Peyer's patch (tissue), 4 donors: Measurements from ENCODE around the gene FNIP2.

Experiments used
- POLR2A ChIP-seq, 2 donors: fragments of 450-650 bp; IDR thresholded peaks; one replicate each; pipeline ENCODE4 v1.5.1; 2017; ENCODE audit warnings: antibody characterized with exemption in 2 of 2, mild to moderate bottlenecking in 2 of 2, moderate library complexity in 2 of 2
- TF ChIP-seq, protein P1 (sequence below), 6 experiments: fragments of 450-650 bp in 4 of 6; fragments of 200-600 bp in 2 of 6; sonication (generic) in 1 of 6; IDR thresholded peaks; one replicate each; pipeline ENCODE4 v1.5.1; 2017 to 2019; ENCODE audit warnings: antibody characterized with exemption in 6 of 6, mild to moderate bottlenecking in 3 of 6, moderate library complexity in 1 of 6

- TF ChIP-seq, protein P1, sequence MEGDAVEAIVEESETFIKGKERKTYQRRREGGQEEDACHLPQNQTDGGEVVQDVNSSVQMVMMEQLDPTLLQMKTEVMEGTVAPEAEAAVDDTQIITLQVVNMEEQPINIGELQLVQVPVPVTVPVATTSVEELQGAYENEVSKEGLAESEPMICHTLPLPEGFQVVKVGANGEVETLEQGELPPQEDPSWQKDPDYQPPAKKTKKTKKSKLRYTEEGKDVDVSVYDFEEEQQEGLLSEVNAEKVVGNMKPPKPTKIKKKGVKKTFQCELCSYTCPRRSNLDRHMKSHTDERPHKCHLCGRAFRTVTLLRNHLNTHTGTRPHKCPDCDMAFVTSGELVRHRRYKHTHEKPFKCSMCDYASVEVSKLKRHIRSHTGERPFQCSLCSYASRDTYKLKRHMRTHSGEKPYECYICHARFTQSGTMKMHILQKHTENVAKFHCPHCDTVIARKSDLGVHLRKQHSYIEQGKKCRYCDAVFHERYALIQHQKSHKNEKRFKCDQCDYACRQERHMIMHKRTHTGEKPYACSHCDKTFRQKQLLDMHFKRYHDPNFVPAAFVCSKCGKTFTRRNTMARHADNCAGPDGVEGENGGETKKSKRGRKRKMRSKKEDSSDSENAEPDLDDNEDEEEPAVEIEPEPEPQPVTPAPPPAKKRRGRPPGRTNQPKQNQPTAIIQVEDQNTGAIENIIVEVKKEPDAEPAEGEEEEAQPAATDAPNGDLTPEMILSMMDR (IDR thresholded peaks at IDR 0.05): no peak
- no peak for TF ChIP-seq POLR2A (IDR thresholded peaks at IDR 0.05)
These were observed 18.4 kb upstream of the FNIP2 start for GRCh38 chr4:158750379-158750778.
